LNCaP clone FGC (cell line): Measurements from ENCODE around the gene MYH7B.

Experiments
- DNase-seq: peaks from one replicate; pipeline ENCODE4 v3.0.0-alpha.2; 2011; ENCODE audit warnings: low read depth
- H3K4me3 ChIP-seq: 2 replicates; pipeline ENCODE4 v1.5.1; 2011; ENCODE audit warnings: mild to moderate bottlenecking, low read depth, low read length, control low read depth
- TF ChIP-seq, protein P1 (sequence below): IDR thresholded peaks from 2 replicates; pipeline ENCODE4 v1.5.1; 2012; ENCODE audit warnings: mild to moderate bottlenecking; ENCODE audit not compliant: control insufficient read depth, insufficient read depth; ENCODE audit errors: extremely low read depth

Gene MYH7B

GRCh38 chr20:35004051-35004725 lies 48.5 kb downstream of the MYH7B start:
- H3K4me3 ChIP-seq, result no peak overlapping the region
- TF ChIP-seq, protein P1, sequence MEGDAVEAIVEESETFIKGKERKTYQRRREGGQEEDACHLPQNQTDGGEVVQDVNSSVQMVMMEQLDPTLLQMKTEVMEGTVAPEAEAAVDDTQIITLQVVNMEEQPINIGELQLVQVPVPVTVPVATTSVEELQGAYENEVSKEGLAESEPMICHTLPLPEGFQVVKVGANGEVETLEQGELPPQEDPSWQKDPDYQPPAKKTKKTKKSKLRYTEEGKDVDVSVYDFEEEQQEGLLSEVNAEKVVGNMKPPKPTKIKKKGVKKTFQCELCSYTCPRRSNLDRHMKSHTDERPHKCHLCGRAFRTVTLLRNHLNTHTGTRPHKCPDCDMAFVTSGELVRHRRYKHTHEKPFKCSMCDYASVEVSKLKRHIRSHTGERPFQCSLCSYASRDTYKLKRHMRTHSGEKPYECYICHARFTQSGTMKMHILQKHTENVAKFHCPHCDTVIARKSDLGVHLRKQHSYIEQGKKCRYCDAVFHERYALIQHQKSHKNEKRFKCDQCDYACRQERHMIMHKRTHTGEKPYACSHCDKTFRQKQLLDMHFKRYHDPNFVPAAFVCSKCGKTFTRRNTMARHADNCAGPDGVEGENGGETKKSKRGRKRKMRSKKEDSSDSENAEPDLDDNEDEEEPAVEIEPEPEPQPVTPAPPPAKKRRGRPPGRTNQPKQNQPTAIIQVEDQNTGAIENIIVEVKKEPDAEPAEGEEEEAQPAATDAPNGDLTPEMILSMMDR, result no peak
- DNase-seq, result no peak

- TF ChIP-seq, protein P1, result no peak
- H3K4me3 ChIP-seq, result no peak overlapping the region
- no peak for DNase-seq
These were observed 49.2 kb downstream of the MYH7B start for GRCh38 chr20:35004749-35005462.
